NCI-H1105 (cell line): Measurements from ENCODE around the gene SYCP3.
"Not testable (repeated sequence)": the region's sequence is repeated elsewhere in the genome, so short reads cannot be mapped to it uniquely, and the experiment has no call there.

ENCODE experiments used
- DNase-seq: peaks from one replicate; lab custom pipeline; 2025; lab: John Stamatoyannopoulos, UW

Gene SYCP3

GRCh38 chr12:101759396-101760047 lies 20.3 kb upstream of the SYCP3 start:
- peak; percentile 9 for DNase-seq

- DNase-seq, result no peak
Observed at GRCh38 chr12:101750152-101750551, 10.9 kb upstream of the SYCP3 start.

DNA sequence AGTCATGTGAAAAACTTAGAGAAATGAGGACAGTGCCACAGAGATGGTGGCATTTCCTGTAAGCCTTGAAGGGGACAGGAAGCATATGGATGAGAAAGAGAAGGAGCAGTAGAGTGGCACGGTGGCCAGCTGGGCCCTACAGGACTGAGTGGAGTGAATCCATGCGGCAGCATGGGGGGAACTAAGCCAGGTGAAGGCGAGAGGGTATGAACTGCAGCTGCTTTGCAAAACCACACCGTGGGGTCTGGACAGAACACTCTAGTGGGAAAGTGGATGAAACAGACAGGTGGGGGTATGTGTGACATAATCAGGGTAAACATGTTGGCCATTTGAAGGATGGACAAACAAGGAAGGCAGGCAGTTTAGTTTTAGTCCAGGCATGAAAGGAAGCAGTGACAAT lies 10.4 kb upstream of the SYCP3 start:
- DNase-seq, result no peak

GRCh38 chr12:101748907-101749306 lies 9.6 kb upstream of the SYCP3 start:
- DNase-seq, result no peak

- DNase-seq, result no peak
Observed at GRCh38 chr12:101747697-101748096, 8.4 kb upstream of the SYCP3 start.

DNA sequence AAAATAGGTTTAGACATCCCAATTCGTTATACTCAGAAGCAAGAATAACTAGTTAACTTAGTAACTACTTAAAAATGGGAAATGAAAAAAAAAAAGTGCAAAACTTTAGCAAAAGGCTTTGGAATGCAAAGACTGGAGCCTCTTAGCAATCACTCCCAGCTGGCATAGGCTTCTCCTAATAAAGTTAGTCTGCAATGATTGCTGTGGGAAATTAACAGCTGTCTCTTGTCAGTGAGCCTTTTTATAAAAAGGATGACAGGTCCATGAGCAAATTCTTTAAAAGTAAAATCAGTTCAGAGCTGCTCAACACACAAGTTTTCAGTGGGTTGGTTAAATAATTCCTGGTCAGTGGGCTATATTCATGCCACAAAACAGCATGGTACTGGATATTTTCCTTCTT lies 7.4 kb upstream of the SYCP3 start:
- DNase-seq, result no peak

GRCh38 chr12:101746196-101746595 lies 6.9 kb upstream of the SYCP3 start:
- DNase-seq, result no peak

DNA sequence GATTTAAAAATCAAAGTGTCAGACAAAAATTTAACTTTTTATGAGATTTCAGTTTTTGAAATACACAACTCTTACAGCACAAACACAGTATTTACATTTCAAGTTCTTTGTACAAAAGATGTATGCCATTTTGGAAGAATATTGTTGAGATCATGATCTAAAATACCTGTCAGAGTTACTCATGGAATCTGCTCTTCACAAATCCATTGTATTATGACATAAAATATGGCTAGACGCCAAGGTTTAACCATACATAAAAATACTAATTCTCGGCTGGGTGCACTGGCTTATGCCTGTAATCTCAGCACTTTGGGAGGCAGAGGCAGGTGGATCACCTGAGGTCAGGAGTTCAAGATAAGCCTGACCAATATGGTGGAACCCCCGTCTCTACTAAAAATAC lies 6.2 kb upstream of the SYCP3 start:
- no peak for DNase-seq

DNA sequence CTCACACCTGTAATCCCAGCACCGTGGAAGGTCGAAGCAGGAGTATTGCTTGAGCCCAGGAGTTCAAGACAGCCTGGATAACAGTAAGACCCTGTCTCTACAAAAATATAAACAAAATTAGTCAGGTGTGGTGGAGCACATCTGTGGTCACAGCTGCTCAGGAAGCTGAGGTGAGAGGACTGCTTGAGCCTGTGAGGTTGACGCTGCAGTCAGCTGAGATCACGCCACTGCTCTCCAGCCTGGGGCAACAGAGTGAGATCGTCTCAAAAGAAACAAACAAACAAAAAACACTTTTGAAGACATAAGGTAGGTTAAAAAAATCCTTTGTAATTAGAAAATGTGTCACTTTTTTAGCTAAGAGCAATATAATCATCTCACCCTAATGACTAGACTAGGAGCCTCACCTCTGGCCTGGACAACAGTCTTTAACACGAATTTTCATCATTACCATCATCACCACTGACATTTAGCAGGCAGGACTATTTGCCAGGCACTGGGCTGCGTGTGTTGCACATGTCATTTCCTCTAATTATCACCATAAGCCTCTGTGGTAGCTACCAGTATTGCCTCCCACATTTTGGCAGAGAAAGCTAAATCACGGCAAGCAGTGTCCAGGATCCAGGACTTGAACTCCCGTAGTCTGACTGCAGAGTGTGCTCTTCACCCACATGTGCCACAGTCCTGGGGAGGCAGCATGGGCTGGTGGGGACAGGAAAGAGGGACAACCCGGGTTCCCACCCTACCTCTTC lies 4.6 kb upstream of the SYCP3 start:
- no peak for DNase-seq

- DNase-seq, result no peak
Observed at GRCh38 chr12:101743242-101743641, 4.0 kb upstream of the SYCP3 start.

- DNase-seq, result no peak
Observed at GRCh38 chr12:101740980-101741379, 1.7 kb upstream of the SYCP3 start.

DNA sequence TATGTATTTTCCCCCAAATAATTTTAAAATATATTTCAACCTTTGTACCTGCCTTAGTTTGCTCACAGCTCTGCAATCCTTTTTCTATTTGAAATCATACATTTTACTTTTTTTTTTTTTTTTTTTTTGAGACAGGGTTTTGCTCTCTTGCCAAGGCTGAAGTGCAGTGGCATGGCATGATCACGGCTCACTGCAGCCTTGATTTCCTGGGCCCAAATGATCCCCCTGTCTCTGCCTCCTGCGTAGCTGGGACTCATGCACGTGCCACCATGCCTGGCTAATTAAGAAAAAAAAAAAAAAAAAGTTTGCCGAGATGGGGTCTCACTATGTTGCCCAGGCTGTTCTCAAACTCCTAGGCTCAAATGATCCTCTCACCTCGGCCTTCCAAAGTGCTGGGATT lies 1.3 kb upstream of the SYCP3 start:
- DNase-seq, result no peak

GRCh38 chr12:101737476-101737875 lies 1.8 kb downstream of the SYCP3 start:
- DNase-seq, result no peak

DNA sequence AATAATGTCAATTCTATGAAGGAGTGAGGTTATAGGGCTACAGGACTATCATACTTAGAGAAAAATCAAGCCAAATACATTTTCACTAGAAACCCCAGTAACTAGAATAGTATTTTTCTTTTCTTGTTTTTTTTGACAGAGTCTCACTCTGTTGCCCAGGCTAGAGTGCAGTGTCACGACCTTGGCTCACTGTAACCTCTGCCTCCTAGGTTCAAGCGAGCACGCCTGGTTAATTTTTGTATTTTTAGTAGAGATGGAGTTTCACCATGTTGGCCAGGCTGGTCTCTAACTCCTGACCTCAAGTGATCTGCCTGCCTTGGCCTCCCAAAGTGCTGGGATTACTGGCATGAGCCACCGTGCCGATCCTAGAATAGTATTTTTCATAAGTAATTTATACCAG lies 4.8 kb downstream of the SYCP3 start:
- DNase-seq, result not testable (repeated sequence)

DNA sequence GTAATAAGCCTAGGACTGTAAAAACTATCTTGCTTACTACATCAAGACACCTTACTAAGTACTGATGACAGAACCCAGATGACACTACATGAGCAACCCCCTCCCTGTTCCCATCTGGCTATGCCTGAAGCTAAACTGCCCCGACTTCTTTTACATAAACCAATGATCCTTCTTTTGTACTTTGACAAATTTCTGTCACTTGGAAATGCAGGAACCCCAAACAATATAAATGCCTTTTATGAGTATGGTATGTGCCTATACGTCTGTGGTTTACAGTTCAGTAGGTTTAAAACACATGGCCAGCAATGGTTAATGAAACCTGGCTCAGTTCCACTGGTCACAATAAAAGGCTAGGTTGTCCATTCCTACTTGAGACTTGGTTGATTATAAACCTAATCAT lies 6.1 kb downstream of the SYCP3 start:
- no peak for DNase-seq

DNA sequence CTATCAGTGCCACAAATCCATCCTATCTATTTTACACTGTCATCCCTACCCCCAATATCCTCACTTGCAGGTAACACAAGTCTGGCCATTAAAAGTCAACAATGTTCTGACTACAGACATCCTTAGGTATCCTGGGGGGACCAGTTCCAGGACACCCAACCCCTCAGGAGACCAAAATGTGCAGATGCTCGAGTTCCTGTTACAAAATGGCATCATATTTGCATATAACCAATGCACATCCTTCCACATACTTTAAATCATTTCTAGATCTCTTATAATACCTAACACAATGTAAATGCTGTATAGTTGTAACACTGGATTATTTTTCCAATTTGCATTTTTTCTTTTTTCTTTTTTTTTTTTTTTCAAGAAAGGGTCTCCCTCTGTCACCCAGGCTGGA lies 6.9 kb downstream of the SYCP3 start:
- DNase-seq, result no peak

- no peak for DNase-seq
Observed at GRCh38 chr12:101729842-101730241, 9.4 kb downstream of the SYCP3 start.

DNA sequence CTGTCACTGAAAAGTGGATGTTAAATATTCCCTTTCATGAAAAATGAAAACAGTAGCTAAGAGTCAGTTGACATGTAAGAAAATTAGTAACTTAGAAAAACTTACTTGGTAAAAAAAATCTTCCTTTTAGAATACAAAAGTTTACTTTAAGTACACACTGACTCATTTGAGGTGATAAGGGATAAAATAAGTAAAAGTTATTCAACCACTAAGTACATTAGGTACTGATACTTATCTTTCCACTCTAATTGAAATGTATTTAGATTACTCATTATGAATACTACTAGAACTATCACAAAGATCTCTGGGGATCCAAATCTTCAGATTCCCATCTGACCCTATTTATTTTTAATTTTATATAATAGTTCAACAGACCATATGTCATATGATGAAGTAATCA lies 12.2 kb downstream of the SYCP3 start:
- no peak for DNase-seq

- no peak for DNase-seq
Observed at GRCh38 chr12:101722392-101722791, 16.9 kb downstream of the SYCP3 start.

GRCh38 chr12:101720118-101720517 lies 19.1 kb downstream of the SYCP3 start:
- DNase-seq, result no peak

- DNase-seq, result no peak
Observed at GRCh38 chr12:101719566-101719965, 19.7 kb downstream of the SYCP3 start.

- no peak for DNase-seq
Observed at GRCh38 chr12:101714877-101715444, 24.3 kb downstream of the SYCP3 start.

- no peak for DNase-seq
Observed at GRCh38 chr12:101713930-101714329, 25.3 kb downstream of the SYCP3 start.
